PFSK-1 (cell line): ENCODE results near the gene PPP2R3C.

Source experiments
- FOXP2 ChIP-seq: optimal IDR thresholded peaks from 2 replicates; pipeline ENCODE3; 2011; ENCODE audit warnings: borderline replicate concordance, control low read depth, inconsistent platforms; ENCODE audit not compliant: insufficient read depth; ENCODE audit errors: extremely low read length, extremely low read depth
- POLR2AphosphoS5 ChIP-seq: IDR thresholded peaks from 2 replicates; pipeline ENCODE4 v1.6.1; 2012; ENCODE audit warnings: low read depth, mild to moderate bottlenecking, control low read depth, low read length, moderate library complexity
- SIN3A ChIP-seq: IDR thresholded peaks from 2 replicates; pipeline ENCODE4 v1.6.1; 2012; ENCODE audit warnings: mild to moderate bottlenecking, low read length, moderate library complexity, borderline replicate concordance; ENCODE audit not compliant: insufficient read depth
- TAF1 ChIP-seq: IDR thresholded peaks from 2 replicates; pipeline ENCODE4 v1.6.1; 2012; ENCODE audit warnings: low read length, control low read depth, borderline replicate concordance; ENCODE audit not compliant: insufficient read depth
- TF ChIP-seq, protein P1 (sequence below), 2 experiments: IDR thresholded peaks; 2 replicates each; pipeline versions ENCODE4 v1.6.1 to v1.8.0; 2011 to 2012; ENCODE audit warnings: low read depth in 2 of 2, low read length in 2 of 2, control low read depth in 1 of 2, inconsistent platforms in 1 of 2, mild to moderate bottlenecking in 1 of 2, moderate library complexity in 1 of 2; ENCODE audit not compliant: insufficient read depth in 1 of 2

DNA sequence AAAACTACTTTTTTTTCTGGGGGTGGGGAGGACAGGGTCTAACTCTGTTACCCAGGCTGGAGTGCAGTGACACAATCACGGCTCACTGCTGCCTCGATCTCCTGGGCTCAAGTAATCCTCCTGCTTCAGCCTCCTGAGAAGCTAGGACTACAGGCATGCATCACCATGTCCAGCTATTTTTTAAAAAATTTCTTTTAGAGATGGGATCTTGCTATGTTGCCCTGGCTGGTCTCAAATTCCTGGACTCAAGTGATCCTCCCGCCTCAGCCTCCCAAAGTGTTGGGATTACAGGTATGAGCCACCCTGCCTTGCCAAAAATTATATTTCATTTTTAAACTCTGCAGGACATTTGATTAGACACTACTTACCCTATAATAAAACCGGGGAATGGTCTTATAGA, 5.5 kb downstream of the PPP2R3C start:
- TF ChIP-seq FOXP2, result no peak
- TF ChIP-seq, protein P1, sequence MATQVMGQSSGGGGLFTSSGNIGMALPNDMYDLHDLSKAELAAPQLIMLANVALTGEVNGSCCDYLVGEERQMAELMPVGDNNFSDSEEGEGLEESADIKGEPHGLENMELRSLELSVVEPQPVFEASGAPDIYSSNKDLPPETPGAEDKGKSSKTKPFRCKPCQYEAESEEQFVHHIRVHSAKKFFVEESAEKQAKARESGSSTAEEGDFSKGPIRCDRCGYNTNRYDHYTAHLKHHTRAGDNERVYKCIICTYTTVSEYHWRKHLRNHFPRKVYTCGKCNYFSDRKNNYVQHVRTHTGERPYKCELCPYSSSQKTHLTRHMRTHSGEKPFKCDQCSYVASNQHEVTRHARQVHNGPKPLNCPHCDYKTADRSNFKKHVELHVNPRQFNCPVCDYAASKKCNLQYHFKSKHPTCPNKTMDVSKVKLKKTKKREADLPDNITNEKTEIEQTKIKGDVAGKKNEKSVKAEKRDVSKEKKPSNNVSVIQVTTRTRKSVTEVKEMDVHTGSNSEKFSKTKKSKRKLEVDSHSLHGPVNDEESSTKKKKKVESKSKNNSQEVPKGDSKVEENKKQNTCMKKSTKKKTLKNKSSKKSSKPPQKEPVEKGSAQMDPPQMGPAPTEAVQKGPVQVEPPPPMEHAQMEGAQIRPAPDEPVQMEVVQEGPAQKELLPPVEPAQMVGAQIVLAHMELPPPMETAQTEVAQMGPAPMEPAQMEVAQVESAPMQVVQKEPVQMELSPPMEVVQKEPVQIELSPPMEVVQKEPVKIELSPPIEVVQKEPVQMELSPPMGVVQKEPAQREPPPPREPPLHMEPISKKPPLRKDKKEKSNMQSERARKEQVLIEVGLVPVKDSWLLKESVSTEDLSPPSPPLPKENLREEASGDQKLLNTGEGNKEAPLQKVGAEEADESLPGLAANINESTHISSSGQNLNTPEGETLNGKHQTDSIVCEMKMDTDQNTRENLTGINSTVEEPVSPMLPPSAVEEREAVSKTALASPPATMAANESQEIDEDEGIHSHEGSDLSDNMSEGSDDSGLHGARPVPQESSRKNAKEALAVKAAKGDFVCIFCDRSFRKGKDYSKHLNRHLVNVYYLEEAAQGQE (IDR thresholded peaks at IDR 0.05; ENCODE audit: insufficient read depth in 1 of 2, low read depth in 2 of 2, low read length in 2 of 2), result no peak
- no peak for TF ChIP-seq POLR2AphosphoS5
- no peak for TF ChIP-seq TAF1
- no peak for TF ChIP-seq SIN3A
